ENCODE measurements around the gene C2CD3.
"Not testable (repeated sequence)": the region's sequence is repeated elsewhere in the genome, so short reads cannot be mapped to it uniquely, and the experiment has no call there.

C2CD3 gene

GRCh38 chr11:74002832-74003231 lies 168.0 kb downstream of the C2CD3 start:
- DNase-seq (ENCODE audit: low read depth) = no peak

GRCh38 chr11:74001822-74002286 lies 168.9 kb downstream of the C2CD3 start:
- no peak for DNase-seq (ENCODE audit: low read depth)

GRCh38 chr11:74000307-74001133 lies 170.3 kb downstream of the C2CD3 start:
- no peak for DNase-seq (ENCODE audit: low read depth)

- no peak for DNase-seq (ENCODE audit: low read depth)
Observed at GRCh38 chr11:73999581-74000306, 171.1 kb downstream of the C2CD3 start.

- no peak for DNase-seq (ENCODE audit: low read depth)
Observed at GRCh38 chr11:73998846-73999575, 171.8 kb downstream of the C2CD3 start.

GRCh38 chr11:73997120-73997770 lies 173.6 kb downstream of the C2CD3 start:
- DNase-seq (ENCODE audit: low read depth) = no peak

GRCh38 chr11:73996161-73996747 lies 174.5 kb downstream of the C2CD3 start:
- DNase-seq (ENCODE audit: low read depth) = no peak

- no peak for DNase-seq (ENCODE audit: low read depth)
Observed at GRCh38 chr11:73995731-73996130, 175.1 kb downstream of the C2CD3 start.

- DNase-seq (ENCODE audit: low read depth) = no peak
Observed at GRCh38 chr11:73995247-73995646, 175.6 kb downstream of the C2CD3 start.

- no peak for DNase-seq (ENCODE audit: low read depth)
Observed at GRCh38 chr11:73991471-73992006, 179.3 kb downstream of the C2CD3 start.

GRCh38 chr11:73990730-73991129 lies 180.1 kb downstream of the C2CD3 start:
- no peak for DNase-seq (ENCODE audit: low read depth)

- DNase-seq (ENCODE audit: low read depth) = no peak
Observed at GRCh38 chr11:73989156-73989555, 181.6 kb downstream of the C2CD3 start.

GRCh38 chr11:73988227-73988626 lies 182.6 kb downstream of the C2CD3 start:
- no peak for DNase-seq (ENCODE audit: low read depth)

- not testable (repeated sequence) for DNase-seq (ENCODE audit: low read depth)
Observed at GRCh38 chr11:73985661-73986060, 185.1 kb downstream of the C2CD3 start.

- DNase-seq (ENCODE audit: low read depth) = no peak
Observed at GRCh38 chr11:73983741-73984538, 186.9 kb downstream of the C2CD3 start.

- peak; percentile 89 for DNase-seq (ENCODE audit: low read depth)
Observed at GRCh38 chr11:73982990-73983740, 187.6 kb downstream of the C2CD3 start.

GRCh38 chr11:73982595-73982989 lies 188.2 kb downstream of the C2CD3 start, which contains the start of gene UCP2:
UCP2 (minus strand) TSS chr11:73982843; CDS start chr11:73978378, 4,465 bp downstream.
- peak; percentile 84 for DNase-seq (ENCODE audit: low read depth)

GRCh38 chr11:73981051-73981805 lies 189.6 kb downstream of the C2CD3 start:
- DNase-seq (ENCODE audit: low read depth) = no peak
